ENCODE results near the gene LDB2.

DNA sequence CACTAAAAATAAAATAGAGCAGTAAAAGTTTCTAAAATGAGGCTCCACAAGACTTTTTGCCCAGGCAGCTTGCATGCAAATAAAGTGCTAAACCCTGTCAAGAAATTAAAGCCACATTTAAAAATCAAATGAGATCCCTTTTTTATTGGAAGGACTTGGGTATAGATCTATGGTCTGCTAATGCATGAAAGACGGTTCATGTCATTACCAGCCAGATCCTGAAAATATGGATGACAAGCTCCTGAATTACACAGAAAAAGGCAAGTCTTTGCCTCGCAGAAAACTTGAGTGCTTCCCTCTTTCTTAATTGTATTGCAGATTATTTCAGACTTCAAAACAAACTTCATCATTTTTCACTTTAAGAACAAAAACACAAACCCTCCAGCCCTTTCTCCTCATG is 169.6 kb downstream of the LDB2 start:
- TF ChIP-seq, protein P1, sequence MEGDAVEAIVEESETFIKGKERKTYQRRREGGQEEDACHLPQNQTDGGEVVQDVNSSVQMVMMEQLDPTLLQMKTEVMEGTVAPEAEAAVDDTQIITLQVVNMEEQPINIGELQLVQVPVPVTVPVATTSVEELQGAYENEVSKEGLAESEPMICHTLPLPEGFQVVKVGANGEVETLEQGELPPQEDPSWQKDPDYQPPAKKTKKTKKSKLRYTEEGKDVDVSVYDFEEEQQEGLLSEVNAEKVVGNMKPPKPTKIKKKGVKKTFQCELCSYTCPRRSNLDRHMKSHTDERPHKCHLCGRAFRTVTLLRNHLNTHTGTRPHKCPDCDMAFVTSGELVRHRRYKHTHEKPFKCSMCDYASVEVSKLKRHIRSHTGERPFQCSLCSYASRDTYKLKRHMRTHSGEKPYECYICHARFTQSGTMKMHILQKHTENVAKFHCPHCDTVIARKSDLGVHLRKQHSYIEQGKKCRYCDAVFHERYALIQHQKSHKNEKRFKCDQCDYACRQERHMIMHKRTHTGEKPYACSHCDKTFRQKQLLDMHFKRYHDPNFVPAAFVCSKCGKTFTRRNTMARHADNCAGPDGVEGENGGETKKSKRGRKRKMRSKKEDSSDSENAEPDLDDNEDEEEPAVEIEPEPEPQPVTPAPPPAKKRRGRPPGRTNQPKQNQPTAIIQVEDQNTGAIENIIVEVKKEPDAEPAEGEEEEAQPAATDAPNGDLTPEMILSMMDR (IDR thresholded peaks at IDR 0.05), result no peak
- no peak for TF ChIP-seq POLR2A (IDR thresholded peaks at IDR 0.05)
